ENCODE data around the gene MIOS. TPM values are rescaled to one million over a fixed set of nuclear protein-coding genes. Genes with fewer than 3 reads are reported as not detected.

Gene MIOS
- total RNA-seq, 1 experiment from 2014 or later = 87.1 TPM

DNA sequence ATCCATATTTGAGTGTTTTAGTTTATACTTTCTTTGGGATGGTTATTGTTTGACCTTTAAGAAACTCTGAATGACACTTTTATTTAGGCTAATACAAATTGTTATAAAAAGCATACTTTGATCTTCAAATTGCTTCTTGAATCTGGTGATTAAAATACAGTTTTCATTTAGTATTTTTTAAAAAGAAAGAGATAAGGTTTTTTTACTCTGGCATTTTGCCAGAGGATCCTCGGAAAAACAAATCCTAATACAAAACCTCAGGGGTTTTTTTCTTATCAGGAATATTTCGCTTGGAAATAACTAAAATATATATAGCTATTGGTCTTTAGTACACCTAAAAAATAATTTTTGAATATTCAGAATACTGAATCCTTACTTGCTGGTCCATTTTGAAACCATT is 17.0 kb downstream of the MIOS start:
- DNase-seq (ENCODE audit: low spot score) = no peak

GRCh38 chr7:7584653-7585052 is 18.0 kb downstream of the MIOS start:
- DNase-seq (ENCODE audit: low spot score) = no peak

GRCh38 chr7:7585241-7585928 is 18.7 kb downstream of the MIOS start:
- DNase-seq (ENCODE audit: low spot score) = no peak

GRCh38 chr7:7595451-7595850 is 28.8 kb downstream of the MIOS start:
- peak; percentile 28 for DNase-seq (ENCODE audit: low spot score)

DNA sequence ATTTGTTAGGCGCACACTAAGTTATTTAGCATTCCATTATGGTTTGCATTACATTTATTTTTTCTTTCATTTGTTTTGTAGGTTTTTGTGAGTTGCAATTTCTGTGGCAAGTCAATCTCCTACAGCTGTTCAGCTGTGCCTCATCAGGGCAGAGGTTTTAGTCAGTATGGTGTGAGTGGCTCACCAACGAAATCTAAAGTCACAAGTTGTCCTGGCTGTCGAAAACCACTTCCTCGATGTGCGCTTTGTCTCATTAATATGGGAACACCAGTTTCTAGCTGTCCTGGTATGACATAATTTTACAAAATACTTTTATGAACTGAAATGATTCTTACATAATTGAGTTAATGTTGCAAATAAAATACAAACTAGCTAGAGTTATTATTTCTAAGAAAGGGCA is 29.5 kb downstream of the MIOS start:
- DNase-seq (ENCODE audit: low spot score) = no peak

GRCh38 chr7:7607010-7607409 is 40.3 kb downstream of the MIOS start:
- DNase-seq (ENCODE audit: low spot score) = no peak

- no peak for DNase-seq (ENCODE audit: low spot score)
These were observed 42.6 kb downstream of the MIOS start for GRCh38 chr7:7609330-7609729.

DNA sequence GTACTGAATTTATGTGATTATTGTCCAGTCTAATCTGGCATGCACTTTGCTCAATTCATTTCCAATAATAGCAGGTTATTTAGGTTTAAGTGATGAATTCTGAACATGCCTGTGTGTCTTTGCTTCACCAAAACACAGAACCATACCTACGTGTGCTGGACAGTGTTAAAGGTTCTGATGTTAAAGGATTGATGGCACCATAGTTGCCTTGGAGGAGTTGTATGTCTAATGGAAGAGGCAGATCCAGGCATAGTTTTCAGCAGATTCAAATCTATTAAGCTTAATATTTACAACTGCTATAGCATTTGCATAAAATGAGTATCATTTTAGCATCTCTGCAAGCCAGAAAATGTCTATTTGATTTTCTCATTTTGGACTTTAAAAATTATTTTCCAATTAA is 45.8 kb downstream of the MIOS start:
- DNase-seq (ENCODE audit: low spot score) = no peak

DNA sequence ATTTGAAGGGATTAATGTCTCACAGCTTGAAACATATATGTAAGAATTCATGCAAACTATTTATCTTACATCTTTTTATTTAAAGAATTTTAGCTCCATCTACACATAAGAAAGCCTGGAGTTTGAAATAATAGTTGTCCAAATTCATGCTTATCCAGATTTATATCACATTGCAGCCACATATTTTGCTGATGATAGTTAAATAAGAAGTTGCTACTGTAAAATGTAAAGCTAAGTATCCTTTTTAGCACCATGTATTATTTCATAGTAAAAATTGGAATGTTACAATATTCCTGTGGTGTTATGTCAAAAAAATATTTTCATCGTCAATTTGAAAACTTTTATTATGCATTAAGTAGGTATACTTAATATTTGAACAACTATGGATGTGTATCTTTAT is 46.5 kb downstream of the MIOS start:
- no peak for DNase-seq (ENCODE audit: low spot score)

DNA sequence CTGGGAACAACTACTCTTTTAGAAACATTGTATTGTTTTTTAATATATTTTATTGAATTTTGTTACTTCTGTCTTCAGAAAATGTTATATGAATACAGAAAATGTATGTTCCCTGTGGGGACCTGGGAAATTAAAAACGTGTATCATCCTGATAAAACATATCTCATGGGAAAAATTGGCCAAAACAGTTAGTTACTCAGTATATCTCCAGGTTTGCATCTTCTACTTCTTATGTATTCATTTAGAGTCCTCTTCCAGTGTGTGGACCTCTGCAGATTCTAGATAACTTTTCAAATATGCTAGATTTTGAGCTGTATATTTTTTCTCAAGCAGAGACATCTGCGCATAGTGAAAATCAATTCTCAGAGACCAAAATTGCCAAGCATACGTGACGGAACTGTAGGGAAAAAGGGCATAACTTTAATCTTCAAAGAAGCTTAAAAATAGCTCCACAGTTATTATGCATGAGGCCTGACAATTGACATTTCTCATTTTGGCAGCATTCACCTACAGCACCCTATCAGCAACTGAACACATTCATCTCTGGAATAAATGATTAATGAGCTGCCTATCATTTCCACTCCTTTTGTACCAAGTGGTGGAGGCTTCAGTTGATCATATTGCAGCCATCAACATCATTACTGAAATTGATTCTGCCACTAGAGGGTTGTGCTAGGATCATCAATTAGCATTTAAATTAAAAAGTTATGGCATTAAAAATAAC is 47.5 kb downstream of the MIOS start:
- DNase-seq (ENCODE audit: low spot score) = no peak

DNA sequence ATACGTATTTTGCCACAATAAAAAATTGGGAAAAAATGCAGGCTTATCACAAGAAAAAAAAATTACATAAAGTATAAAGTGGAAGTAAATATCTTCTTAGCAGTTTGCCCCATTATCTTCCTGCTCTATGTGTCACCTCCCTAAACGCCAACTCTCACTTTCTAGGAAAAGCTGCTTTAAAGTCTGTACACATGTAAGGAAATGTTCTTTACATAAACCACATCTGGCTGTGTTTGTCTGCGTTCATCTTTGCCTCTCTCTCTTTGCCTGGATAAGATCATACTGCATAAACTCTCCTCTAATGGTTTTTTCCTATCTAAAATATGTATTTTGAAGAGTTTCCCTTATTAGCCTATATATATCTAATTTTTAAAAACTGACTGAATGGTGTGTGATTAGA is 50.9 kb downstream of the MIOS start:
- DNase-seq (ENCODE audit: low spot score) = no peak

GRCh38 chr7:7618410-7618809 is 51.7 kb downstream of the MIOS start:
- no peak for DNase-seq (ENCODE audit: low spot score)

DNA sequence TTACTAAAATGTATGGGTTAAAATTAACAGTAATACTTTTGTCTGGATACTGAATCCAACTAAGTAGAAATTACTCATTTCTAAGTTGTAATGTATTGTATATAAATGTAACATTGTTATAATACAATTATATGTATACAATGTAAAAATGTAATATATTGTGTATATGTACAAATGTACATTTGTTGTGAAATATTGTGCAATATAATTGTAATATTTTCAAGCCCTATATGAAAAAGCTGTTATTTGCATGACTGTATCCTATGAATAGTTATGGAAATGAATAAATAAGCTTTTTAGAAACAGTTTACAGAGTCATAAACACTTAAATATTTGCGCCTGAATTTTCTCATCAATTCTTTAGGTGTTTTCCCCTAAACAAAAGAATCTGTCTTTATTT is 53.6 kb downstream of the MIOS start:
- no peak for DNase-seq (ENCODE audit: low spot score)

DNA sequence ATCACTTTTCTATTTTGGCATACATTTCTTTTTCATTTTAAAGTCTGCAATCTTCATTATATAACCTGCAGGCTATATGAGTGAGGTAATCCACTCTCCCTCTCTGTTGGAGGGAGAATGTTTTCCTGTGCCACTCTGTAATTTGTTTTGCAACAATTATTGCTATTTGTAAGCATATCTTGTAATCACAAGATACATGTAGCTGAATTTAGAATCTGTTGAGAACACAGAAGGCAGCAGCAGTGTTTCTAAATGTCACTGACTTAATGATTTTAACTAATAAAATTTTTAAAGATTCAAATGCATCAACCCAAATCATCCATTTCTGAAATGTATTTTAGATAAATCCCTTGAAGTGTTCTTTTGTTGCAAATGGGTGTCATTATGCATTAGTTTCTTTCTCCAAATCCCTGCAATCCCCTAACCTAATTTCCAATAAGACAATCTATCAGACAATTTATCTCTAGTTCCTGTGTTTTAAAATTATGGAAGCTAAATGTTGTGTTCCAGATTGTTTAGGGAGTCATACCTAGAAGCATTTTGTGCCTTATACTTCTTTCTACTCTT is 54.0 kb downstream of the MIOS start:
- DNase-seq (ENCODE audit: low spot score) = no peak

- no peak for DNase-seq (ENCODE audit: low spot score)
These were observed 61.8 kb downstream of the MIOS start for GRCh38 chr7:7628476-7628875.

GRCh38 chr7:7630626-7631329 is 64.1 kb downstream of the MIOS start:
- no peak for DNase-seq (ENCODE audit: low spot score)

DNA sequence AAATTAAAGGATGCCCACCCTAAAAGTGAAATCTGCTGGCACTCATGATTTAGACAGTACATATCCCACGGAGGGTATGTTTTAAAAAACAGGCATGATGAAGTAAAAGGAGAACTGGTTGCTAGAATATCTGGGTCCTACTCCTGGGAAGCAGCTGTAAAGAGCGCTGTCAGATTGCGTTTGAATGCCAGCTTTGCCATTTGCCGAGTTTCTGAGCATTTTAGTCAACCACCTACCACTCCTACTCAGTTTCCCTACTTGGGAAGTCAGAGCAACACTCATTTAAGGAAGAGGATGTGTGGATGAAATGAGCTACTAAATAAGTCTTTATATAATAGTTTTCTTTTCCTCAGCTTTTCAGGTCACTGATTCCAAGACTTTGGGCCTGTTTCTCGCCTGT is 72.7 kb downstream of the MIOS start:
- DNase-seq (ENCODE audit: low spot score) = no peak

DNA sequence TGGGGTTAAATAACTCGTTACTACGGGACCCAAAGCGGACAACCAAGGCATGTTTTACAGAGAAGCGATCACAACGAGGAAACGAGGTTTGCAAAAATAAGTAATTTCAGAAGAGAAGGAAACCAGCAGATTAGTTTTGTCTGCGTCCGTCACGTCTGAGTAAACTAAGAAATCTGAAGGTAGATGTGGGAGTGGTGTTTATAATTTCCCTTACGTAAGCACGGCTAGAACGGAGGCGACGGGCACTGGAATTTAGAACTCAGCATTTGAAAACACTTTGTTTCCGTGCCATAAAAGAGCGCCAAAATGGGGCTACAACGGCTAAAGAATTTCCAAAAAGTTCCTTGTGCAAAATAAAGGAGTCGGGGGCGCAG is 73.2 kb downstream of the MIOS start:
- peak; percentile 47 for DNase-seq (ENCODE audit: low spot score)

- peak; percentile 100 for DNase-seq (ENCODE audit: low spot score)
These were observed 73.8 kb downstream of the MIOS start, which contains the start of gene UMAD1 for GRCh38 chr7:7640221-7641128. UMAD1 (plus strand) TSS chr7:7640752; CDS start chr7:7673372, 32,620 bp downstream.

DNA sequence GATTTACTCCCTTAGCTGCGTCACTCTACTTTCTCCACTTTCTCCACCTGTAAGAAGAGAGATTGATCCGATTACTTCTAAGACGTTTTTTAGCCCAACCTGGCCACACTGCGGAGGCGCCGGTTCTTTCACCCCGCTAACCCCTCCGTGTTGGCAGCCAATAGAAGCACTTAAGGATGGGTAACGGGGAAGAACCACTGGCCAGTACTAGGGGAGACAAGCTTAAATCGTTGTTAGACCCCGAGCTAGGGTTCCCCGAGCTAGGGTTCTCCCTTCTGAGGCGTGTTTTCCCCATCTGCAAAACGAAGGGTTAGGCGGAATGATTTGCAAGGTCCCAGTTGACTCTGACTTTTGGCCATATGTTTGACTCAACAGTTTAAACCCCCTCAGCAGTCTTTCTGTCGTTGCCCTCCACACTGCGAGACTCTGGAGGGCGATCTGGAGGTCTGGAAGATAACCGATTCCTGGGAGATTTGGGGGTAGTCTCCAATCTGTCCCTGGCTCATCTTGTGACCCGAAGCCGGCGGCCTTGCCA is 74.5 kb downstream of the MIOS start:
- DNase-seq (ENCODE audit: low spot score) = no peak

DNA sequence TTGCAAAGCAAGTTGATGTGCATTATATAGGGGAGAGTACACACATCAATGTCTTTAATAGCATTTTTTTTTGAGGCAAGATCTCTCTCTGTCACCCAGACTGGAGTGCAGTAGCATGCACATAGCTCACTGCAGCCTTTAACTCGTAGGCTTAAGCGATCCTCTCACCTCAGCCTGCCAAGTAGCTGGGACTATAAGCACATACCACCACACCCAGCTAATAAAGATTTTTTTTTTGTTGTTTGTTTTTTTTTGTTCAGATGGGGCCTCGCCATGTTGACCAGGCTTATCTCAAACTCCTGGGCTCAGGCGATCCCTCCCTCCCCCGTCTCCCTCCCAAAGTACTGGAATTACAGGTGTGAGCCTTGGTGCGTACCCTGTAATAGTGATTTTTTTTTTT is 75.4 kb downstream of the MIOS start:
- DNase-seq (ENCODE audit: low spot score) = no peak

All from A172 (cell line).